Measurements from ENCODE around the gene ERLIN1.

The ERLIN1 gene

DNA sequence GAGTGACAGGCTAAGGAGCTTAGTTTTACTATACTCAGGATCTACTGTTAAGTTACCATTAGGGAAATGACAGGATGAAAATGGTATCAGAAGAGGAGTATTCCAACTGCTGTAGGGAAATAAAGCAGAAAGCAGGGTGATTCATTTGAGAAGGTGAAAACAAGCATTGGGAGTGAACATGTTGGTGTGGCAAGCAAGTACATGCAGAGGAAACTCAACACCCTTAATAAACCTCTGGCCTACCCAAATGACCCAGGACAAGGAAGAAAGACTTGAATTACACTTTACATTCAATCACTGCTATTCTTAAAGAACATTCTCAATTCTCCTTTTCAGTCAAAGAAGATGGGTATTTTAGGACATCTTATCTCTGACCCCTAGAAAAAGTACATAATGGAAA is 28.7 kb downstream of the ERLIN1 start:
- CTCF ChIA-PET: interaction anchor here (0.6 kb wide), 1 partner anchor 15 kb away, joined by 3 read pairs; no protein-coding TSS in a partner anchor

DNA sequence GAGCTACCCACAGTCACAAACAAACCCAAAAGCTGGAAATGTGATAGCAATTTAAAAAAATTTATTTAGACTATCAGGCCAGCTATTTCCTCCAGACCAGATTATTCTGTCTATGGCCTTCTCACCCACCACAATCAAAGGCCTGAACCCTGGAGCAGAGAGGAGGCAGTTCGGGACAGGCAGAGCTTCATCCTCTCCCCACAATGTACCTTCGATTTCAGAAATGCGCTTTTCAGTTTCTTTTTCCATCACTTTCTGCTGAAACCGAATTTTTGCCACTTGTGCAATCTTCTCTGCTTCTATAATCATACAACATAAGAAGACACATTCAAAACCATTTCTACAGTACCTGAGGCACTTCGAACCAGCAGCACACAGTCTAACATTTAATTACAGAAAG is 29.9 kb downstream of the ERLIN1 start:
- ChIA-PET POLR2A (interaction anchor here (0.9 kb wide), 1 partner anchor 130 kb away, joined by 3 read pairs; the partner anchor contains the start of gene BLOC1S2), CTCF (interaction anchor here (1.0 kb wide), 1 partner anchor 110 kb away, joined by 3 read pairs; no protein-coding TSS in a partner anchor)
- Histone ChIP-seq H3K4me3 (ENCODE audit: low read depth, low read length) (no peak overlapping the region), H3K9me3 (ENCODE audit: control insufficient read depth, insufficient read depth, low read depth, low read length) (no peaks in the 10 kb centered on the region), H3K27ac (ENCODE audit: extremely low read depth, low read depth, low read length) (no peak overlapping the region), H3K4me1 (ENCODE audit: control insufficient read depth, insufficient read depth, low read length) (no peaks in the 10 kb centered on the region), H3K36me3 (ENCODE audit: control insufficient read depth in 2 of 2, insufficient read depth in 1 of 2, low read length in 2 of 2) (peaks cover 33 to 56% of the 10 kb centered on the region in 2 experiments)
- TF ChIP-seq SP3 (tag by site-specific recombination; IDR thresholded peaks at IDR 0.05) (no peak), ZNF24 (tag by site-specific recombination; IDR thresholded peaks at IDR 0.05) (no peak), ZXDB (tag by site-specific recombination; IDR thresholded peaks at IDR 0.05) (no peak), ZNF292 (tag by site-specific recombination; IDR thresholded peaks at IDR 0.05; ENCODE audit: borderline replicate concordance, low read depth) (no peak), ZNF776 (tag by site-specific recombination; IDR thresholded peaks at IDR 0.05; ENCODE audit: borderline replicate concordance) (no peak), ZIC2 (tag by site-specific recombination; IDR thresholded peaks at IDR 0.05) (no peak), ZNF10 (tag by site-specific recombination; IDR thresholded peaks at IDR 0.05) (no peak), ZNF335 (tag by site-specific recombination; conservative IDR thresholded peaks at IDR 0.05) (no peak), YY1 (tag by site-specific recombination; IDR thresholded peaks at IDR 0.05) (no peak), ZFP69B (tag by site-specific recombination; IDR thresholded peaks at IDR 0.05) (no peak), ZNF394 (tag by site-specific recombination; IDR thresholded peaks at IDR 0.05; ENCODE audit: borderline replicate concordance) (no peak)
- TF ChIP-seq, protein P1, sequence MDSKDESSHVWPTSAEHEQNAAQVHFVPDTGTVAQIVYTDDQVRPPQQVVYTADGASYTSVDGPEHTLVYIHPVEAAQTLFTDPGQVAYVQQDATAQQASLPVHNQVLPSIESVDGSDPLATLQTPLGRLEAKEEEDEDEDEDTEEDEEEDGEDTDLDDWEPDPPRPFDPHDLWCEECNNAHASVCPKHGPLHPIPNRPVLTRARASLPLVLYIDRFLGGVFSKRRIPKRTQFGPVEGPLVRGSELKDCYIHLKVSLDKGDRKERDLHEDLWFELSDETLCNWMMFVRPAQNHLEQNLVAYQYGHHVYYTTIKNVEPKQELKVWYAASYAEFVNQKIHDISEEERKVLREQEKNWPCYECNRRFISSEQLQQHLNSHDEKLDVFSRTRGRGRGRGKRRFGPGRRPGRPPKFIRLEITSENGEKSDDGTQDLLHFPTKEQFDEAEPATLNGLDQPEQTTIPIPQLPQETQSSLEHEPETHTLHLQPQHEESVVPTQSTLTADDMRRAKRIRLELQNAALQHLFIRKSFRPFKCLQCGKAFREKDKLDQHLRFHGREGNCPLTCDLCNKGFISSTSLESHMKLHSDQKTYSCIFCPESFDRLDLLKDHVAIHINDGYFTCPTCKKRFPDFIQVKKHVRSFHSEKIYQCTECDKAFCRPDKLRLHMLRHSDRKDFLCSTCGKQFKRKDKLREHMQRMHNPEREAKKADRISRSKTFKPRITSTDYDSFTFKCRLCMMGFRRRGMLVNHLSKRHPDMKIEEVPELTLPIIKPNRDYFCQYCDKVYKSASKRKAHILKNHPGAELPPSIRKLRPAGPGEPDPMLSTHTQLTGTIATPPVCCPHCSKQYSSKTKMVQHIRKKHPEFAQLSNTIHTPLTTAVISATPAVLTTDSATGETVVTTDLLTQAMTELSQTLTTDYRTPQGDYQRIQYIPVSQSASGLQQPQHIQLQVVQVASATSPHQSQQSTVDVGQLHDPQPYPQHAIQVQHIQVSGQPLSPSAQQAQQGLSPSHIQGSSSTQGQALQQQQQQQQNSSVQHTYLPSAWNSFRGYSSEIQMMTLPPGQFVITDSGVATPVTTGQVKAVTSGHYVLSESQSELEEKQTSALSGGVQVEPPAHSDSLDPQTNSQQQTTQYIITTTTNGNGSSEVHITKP (tag by site-specific recombination; IDR thresholded peaks at IDR 0.05): no peak
- TF ChIP-seq, protein P2, sequence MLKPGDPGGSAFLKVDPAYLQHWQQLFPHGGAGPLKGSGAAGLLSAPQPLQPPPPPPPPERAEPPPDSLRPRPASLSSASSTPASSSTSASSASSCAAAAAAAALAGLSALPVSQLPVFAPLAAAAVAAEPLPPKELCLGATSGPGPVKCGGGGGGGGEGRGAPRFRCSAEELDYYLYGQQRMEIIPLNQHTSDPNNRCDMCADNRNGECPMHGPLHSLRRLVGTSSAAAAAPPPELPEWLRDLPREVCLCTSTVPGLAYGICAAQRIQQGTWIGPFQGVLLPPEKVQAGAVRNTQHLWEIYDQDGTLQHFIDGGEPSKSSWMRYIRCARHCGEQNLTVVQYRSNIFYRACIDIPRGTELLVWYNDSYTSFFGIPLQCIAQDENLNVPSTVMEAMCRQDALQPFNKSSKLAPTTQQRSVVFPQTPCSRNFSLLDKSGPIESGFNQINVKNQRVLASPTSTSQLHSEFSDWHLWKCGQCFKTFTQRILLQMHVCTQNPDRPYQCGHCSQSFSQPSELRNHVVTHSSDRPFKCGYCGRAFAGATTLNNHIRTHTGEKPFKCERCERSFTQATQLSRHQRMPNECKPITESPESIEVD (tag by site-specific recombination; IDR thresholded peaks at IDR 0.05): no peak
- TF ChIP-seq, protein P3, sequence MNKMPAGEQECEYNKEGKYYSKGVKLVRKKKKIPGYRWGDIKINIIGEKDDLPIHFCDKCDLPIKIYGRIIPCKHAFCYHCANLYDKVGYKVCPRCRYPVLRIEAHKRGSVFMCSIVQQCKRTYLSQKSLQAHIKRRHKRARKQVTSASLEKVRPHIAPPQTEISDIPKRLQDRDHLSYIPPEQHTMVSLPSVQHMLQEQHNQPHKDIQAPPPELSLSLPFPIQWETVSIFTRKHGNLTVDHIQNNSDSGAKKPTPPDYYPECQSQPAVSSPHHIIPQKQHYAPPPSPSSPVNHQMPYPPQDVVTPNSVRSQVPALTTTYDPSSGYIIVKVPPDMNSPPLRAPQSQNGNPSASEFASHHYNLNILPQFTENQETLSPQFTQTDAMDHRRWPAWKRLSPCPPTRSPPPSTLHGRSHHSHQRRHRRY (tag by site-specific recombination; IDR thresholded peaks at IDR 0.05): no peak

More for the DNA sequence above, 28.7 kb downstream of the ERLIN1 start:
- H3K27ac ChIP-seq (ENCODE audit: extremely low read depth, low read depth, low read length): no peak overlapping the region
- H3K36me3 ChIP-seq (ENCODE audit: control insufficient read depth in 2 of 2, insufficient read depth in 1 of 2, low read length in 2 of 2): peaks cover 37 to 47% of the 10 kb centered on the region in 2 experiments
- no peaks in the 10 kb centered on the region for H3K4me1 ChIP-seq (ENCODE audit: control insufficient read depth, insufficient read depth, low read length)
- H3K9me3 ChIP-seq (ENCODE audit: control insufficient read depth, insufficient read depth, low read depth, low read length): no peaks in the 10 kb centered on the region
- POLR2A ChIA-PET: no interaction called here
- TF ChIP-seq ZNF626 (tag by site-specific recombination; IDR thresholded peaks at IDR 0.05): no peak
- TF ChIP-seq, protein P4, sequence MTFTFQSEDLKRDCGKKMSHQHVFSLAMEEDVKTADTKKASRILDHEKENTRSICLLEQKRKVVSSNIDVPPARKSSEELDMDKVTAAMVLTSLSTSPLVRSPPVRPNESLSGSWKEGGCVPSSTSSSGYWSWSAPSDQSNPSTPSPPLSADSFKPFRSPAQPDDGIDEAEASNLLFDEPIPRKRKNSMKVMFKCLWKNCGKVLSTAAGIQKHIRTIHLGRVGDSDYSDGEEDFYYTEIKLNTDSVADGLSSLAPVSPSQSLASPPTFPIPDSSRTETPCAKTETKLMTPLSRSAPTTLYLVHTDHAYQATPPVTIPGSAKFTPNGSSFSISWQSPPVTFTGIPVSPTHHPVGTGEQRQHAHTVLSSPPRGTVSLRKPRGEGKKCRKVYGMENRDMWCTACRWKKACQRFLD (tag by site-specific recombination; IDR thresholded peaks at IDR 0.05): no peak
- no peak for TF ChIP-seq ZNF610 (tag by site-specific recombination; IDR thresholded peaks at IDR 0.05; ENCODE audit: borderline replicate concordance)
- TF ChIP-seq ZNF529 (tag by site-specific recombination; IDR thresholded peaks at IDR 0.05; ENCODE audit: insufficient replicate concordance): no peak
- no peak for TF ChIP-seq KLF1 (tag by site-specific recombination; IDR thresholded peaks at IDR 0.05)
- no peak for TF ChIP-seq ZNF335 (tag by site-specific recombination; conservative IDR thresholded peaks at IDR 0.05)
- no peak for TF ChIP-seq ZNF600 (tag by site-specific recombination; IDR thresholded peaks at IDR 0.05)
- TF ChIP-seq ZNF629 (tag by site-specific recombination; IDR thresholded peaks at IDR 0.05): no peak
- TF ChIP-seq, protein P5, sequence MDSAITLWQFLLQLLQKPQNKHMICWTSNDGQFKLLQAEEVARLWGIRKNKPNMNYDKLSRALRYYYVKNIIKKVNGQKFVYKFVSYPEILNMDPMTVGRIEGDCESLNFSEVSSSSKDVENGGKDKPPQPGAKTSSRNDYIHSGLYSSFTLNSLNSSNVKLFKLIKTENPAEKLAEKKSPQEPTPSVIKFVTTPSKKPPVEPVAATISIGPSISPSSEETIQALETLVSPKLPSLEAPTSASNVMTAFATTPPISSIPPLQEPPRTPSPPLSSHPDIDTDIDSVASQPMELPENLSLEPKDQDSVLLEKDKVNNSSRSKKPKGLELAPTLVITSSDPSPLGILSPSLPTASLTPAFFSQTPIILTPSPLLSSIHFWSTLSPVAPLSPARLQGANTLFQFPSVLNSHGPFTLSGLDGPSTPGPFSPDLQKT (IDR thresholded peaks at IDR 0.05; ENCODE audit: borderline replicate concordance, low read depth, low read length): no peak
- no peak for TF ChIP-seq FEZF1 (tag by site-specific recombination; IDR thresholded peaks at IDR 0.05)
- no peak for TF ChIP-seq ZNF501 (tag by site-specific recombination; IDR thresholded peaks at IDR 0.05)
- TF ChIP-seq, protein P6, sequence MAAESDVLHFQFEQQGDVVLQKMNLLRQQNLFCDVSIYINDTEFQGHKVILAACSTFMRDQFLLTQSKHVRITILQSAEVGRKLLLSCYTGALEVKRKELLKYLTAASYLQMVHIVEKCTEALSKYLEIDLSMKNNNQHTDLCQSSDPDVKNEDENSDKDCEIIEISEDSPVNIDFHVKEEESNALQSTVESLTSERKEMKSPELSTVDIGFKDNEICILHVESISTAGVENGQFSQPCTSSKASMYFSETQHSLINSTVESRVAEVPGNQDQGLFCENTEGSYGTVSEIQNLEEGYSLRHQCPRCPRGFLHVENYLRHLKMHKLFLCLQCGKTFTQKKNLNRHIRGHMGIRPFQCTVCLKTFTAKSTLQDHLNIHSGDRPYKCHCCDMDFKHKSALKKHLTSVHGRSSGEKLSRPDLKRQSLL (tag by site-specific recombination; IDR thresholded peaks at IDR 0.05): no peak
- TF ChIP-seq, protein P7, sequence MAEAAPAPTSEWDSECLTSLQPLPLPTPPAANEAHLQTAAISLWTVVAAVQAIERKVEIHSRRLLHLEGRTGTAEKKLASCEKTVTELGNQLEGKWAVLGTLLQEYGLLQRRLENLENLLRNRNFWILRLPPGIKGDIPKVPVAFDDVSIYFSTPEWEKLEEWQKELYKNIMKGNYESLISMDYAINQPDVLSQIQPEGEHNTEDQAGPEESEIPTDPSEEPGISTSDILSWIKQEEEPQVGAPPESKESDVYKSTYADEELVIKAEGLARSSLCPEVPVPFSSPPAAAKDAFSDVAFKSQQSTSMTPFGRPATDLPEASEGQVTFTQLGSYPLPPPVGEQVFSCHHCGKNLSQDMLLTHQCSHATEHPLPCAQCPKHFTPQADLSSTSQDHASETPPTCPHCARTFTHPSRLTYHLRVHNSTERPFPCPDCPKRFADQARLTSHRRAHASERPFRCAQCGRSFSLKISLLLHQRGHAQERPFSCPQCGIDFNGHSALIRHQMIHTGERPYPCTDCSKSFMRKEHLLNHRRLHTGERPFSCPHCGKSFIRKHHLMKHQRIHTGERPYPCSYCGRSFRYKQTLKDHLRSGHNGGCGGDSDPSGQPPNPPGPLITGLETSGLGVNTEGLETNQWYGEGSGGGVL (tag by site-specific recombination; IDR thresholded peaks at IDR 0.05): no peak
- no peak overlapping the region for H3K4me3 ChIP-seq (ENCODE audit: low read depth, low read length)

Measured in HEK293 (cell line).